T-helper 2 cell (primary cell): ENCODE data around the gene ETDA.
"Not testable (repeated sequence)": the region's sequence is repeated elsewhere in the genome, so short reads cannot be mapped to it uniquely, and the experiment has no call there.

Experiments used
- DNase-seq, 5 experiments: peaks; one replicate each; pipeline versions ENCODE4 v3.0.0 to v3.0.0-alpha.2; 2012 to 2022
- total RNA-seq, 2 donors: gene quantifications; one replicate each; lab custom pipeline; 2026; lab: John Stamatoyannopoulos, UW

The ETDA gene
- 0 reads per million in 2 donors for total RNA-seq

DNA sequence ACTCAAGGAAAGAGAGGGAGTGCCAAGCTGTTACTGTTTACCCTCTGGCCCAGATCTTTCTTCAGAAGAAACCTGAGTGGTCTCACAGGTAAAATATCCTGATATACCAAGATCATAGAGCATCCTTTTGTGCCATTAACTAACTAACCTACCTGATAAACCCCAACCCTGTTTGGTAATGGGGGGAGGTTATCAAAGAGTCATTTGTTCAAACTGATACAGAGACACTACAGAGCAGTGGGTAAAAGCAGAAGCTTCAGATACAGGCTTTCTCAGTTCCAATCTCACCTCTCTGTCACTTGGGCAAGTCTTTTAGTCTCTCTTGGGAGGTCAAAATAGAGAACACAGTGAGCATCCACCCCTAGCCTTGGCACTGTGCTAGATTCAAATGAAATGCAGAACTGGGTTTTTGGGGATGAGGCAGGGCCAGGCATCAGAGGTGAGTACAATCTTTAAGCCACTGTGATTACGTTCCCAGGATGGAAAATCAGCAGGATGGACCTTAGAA is at the start of gene ETDA:
TSS of gene ETDA (plus strand) at position 51 of the 508 bp plus-strand sequence. CDS start 1,216 bp downstream, outside the sequence.
- DNase-seq, result not testable (repeated sequence)

DNA sequence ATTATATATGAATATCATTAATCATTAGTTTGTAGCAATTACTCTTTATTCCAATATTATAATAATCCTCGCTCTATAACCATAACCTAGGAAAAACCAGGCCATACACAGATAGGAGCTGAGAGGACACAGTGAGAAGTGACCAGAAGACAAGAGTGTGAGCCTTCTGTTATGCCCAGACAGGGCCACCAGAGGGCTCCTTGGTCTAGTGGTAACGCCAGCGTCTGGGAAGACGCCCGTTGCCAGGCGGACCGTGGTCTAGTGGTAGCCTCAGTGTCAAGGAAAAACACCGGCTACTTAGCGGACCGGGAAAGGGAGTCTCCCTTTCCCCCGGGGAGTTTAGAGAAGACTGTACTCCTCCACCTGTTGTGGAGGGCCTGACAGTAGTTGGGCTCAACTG is 45.4 kb upstream of the ETDA start:
- DNase-seq, result peak in 1 of 5 experiments; percentile 6

- DNase-seq, result peak in 2 of 5 experiments; percentile 8 to 91
Measured at GRCh38 chrX:135213200-135213844, 38.5 kb upstream of the ETDA start.

GRCh38 chrX:135245989-135246388 is 5.9 kb upstream of the ETDA start:
- DNase-seq, result not testable (repeated sequence)

GRCh38 chrX:135256087-135256684 is 4.3 kb downstream of the ETDA start:
- not testable (repeated sequence) for DNase-seq

DNA sequence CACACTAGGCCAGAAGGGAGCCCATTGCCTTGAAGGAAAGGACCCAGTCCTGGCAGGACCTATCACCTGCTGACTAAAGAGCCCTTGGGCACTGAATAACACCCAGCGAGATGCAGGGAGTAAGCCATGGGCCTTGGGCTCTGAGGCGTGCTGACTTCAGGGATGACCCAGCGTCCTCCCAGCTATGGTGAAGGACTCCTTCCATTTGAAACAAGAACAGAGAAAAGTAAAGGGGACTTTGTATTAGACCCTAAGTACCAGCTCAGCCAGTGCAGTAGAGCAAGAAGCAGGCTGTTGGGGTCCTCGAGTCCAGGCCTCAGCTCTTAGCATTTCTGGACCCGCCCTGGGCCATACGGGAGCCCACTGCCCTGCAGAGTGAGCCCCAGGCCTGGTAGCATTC is 5.1 kb downstream of the ETDA start:
- DNase-seq, result no peak

DNA sequence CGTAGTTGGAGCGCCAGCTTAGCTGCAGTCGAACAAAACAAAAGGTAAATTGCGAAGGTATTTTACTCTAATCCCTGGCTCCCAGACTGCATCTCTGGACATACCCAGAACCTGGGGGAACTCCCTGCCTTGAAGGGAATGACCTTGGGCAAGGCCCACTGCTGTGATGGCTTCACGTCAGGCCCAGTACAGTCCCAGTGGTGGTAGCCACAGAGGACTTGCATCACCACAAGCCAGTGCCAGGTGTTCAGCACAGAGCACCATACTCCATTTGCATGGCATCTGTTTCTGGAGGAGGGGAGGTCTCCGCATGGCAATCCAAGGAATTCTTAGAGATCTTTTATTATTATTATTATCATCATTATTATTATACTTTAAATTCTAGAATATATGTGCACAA is 5.6 kb downstream of the ETDA start:
- no peak for DNase-seq

DNA sequence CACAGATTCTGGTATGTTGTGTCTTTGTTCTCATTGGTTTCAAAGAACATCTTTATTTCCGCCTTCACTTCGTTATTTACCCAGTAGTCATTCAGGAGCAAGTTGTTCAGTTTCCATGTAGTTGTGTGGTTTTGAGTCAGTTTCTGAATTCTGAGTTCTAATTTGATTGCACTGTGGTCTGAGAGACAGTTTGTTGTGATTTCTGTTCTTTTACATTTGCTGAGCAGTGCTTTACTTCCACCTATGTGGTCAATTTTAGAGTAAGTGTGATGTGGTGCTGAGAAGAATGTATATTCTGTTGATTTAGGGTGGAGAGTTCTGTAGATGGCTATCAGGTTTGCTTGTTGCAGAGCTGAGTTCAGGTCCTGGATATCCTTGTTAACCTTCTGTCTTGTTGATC is 9.1 kb downstream of the ETDA start:
- DNase-seq, result peak in 1 of 5 experiments; percentile 67

- DNase-seq, result not testable (repeated sequence)
Measured at GRCh38 chrX:135263376-135263775, 11.5 kb downstream of the ETDA start.

DNA sequence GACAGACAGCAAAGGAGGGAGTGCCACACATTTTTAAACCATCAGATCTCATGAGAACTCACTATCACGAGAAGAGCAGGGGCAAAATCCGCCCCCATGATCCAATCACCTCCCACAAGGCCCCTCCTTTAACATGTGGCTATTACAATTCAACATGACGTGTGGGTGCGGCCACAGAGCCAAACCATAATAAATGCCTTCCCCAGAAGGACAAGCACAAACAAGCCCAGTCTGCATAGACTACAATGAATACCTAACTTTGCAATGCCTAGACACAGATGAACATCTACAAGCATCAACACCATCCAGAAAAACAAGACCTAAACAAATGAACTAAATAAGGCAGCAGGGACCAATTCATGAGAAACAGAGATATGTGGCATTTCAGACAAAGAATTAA is 12.3 kb downstream of the ETDA start:
- DNase-seq, result no peak

GRCh38 chrX:135273162-135273561 is 21.3 kb downstream of the ETDA start:
- DNase-seq, result no peak

DNA sequence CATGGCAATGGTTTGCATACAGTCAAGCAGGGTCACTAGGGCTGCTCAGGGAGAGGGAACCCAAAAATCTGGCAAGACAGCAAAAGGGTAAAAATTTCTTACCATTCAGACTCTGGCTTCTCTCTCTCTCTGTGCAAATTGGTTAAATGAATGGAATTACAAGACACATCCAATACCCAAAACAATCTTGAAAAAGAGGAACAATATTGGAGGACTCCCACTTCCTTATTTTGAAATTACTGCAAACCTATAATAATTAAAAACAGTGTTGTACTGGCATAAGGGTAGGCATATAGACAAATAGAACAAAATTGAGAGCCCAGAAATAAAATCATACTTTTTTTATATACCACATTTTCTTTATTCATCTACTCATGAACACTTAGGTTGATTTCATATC is 24.1 kb downstream of the ETDA start:
- DNase-seq, result no peak

DNA sequence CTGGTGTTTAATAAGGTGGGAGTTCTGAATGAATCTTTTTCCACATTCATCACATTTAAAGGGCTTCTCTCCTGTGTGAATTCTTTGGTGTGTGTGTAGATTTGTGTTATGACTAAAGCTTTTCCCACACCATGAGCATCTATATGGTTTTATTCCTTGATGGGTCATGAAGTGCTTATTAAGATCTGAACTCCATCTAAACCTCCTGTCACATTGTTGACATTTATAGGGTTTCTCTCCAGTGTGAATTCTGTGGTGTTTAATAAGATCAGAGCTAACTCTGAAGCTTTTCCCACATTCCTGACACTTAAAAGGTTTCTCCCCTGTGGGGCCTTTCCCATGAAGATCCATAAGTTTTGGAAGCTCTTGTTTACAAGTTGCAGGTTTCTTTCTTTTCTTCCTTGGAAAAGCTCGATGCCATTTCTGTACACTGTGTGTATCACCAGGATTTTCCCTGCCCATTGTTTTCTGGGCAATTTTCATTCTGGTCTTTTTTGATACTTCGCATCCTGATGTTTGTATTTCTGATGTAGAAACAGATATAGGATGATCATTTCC is 35.5 kb downstream of the ETDA start:
- no peak for DNase-seq

DNA sequence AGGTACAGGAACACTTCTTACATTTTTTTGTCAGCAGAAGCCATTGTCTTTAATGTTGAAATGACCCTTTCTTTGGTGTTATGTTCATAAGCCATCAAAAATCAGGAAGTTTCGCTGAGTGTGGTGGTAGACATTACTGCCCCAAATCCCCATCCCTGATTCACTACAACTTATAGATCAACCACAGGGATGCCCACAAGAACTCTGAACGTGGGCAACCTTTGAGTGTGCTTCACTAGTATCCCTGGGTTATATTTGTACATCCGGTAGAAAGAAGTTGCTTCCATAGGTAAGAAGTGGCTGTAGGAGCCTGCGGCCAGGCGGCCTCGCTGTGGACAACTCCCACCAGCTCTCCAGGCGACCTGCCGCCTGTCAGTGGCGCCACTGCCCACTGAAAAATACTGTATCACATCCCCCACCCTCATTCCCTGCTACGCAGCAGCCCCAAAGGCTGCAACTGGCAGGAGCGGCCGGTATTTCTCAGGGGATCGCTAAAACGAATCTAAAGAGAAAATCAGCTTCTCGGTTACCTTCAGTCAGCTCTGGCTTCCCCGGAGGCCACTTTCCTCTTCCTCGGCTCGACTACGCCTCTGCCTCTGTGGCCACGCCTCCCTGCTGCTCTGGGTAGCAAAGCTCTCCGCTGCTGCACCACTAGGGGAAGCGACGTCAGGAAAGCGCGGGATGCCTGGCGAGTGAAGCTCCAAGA is 43.5 kb downstream of the ETDA start:
- peak in 4 of 5 experiments; percentile 27 to 78 (median 44) for DNase-seq

DNA sequence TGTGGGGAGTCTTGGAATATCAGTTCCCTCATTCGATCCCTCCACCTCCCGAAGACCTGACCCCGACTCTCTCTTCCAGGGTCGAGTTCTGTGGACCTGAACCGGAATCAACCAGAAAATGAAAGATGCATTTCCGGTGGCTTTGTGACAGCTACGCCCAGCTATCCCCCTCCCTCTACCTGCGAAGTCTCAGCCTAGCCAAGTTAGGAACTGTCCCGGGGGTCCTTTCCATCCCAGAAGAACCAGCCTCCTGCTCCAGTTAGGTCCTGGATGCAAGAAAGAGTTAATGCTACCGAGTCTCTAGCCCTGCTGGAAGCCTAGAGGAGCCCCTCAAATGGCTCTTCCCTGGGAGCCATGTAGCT is 44.1 kb downstream of the ETDA start:
- no peak for DNase-seq

DNA sequence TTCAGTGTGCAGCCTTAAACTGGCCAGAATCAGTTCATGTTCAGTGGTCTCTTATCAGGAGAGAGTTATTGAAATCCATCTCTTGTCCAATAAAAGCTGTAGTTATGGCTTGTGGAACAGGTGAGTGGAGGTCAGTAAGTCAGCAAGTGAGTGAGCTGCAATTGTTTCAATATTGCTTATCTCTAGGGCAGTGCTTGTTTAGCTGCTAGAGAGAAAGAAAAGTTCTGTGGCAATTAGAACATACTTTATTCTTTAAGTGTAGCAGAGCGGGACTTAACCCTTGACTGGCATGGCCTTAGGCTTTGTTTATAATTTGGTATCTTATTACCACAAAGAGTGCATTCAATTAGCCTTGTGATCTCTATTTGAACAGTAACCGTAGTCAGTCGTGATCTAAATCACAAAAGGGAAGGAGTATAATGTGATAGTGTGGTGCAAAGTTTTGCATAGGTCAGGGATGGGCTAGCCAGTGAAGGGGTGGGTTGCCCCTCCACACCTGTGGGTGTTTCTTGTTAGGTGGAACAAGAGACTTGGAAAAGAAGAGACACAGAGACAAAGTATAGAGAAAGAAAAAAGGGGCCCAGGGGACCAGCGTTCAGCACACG is 50.5 kb downstream of the ETDA start:
- no peak for DNase-seq
